Activated naive CD8-positive, alpha-beta T cell treated with anti-CD3 and anti-CD28 coated beads, Interleukin-2, amount 50 U/mL, for 24 hours (primary cell): ENCODE results near the gene FGGY.

Source experiments
- ATAC-seq: fragments of 150-1000 bp; cut with Tn5 transposase; one replicate; pipeline ENCODE4 v1.10.0; 2021
- DNase-seq: peaks from one replicate; pipeline ENCODE4 v3.0.0; 2021
- H3K27ac Mint-ChIP-seq: one replicate; pipeline ENCODE4 v1.8.0; 2021; ENCODE audit warnings: mild to moderate bottlenecking, mixed read lengths
- H3K27me3 Mint-ChIP-seq: one replicate; pipeline ENCODE4 v1.8.0; 2021; ENCODE audit warnings: mixed read lengths
- H3K36me3 Mint-ChIP-seq: one replicate; pipeline ENCODE4 v1.8.0; 2021; ENCODE audit warnings: low read depth, mixed read lengths
- H3K4me1 Mint-ChIP-seq: one replicate; pipeline ENCODE4 v1.8.0; 2021; ENCODE audit warnings: mixed read lengths
- H3K4me3 Mint-ChIP-seq: one replicate; pipeline ENCODE4 v1.8.0; 2021; ENCODE audit warnings: mild to moderate bottlenecking, moderate library complexity, mixed read lengths
- H3K9me3 Mint-ChIP-seq: one replicate; pipeline ENCODE4 v1.8.0; 2021; ENCODE audit warnings: mixed read lengths

The FGGY gene

DNA sequence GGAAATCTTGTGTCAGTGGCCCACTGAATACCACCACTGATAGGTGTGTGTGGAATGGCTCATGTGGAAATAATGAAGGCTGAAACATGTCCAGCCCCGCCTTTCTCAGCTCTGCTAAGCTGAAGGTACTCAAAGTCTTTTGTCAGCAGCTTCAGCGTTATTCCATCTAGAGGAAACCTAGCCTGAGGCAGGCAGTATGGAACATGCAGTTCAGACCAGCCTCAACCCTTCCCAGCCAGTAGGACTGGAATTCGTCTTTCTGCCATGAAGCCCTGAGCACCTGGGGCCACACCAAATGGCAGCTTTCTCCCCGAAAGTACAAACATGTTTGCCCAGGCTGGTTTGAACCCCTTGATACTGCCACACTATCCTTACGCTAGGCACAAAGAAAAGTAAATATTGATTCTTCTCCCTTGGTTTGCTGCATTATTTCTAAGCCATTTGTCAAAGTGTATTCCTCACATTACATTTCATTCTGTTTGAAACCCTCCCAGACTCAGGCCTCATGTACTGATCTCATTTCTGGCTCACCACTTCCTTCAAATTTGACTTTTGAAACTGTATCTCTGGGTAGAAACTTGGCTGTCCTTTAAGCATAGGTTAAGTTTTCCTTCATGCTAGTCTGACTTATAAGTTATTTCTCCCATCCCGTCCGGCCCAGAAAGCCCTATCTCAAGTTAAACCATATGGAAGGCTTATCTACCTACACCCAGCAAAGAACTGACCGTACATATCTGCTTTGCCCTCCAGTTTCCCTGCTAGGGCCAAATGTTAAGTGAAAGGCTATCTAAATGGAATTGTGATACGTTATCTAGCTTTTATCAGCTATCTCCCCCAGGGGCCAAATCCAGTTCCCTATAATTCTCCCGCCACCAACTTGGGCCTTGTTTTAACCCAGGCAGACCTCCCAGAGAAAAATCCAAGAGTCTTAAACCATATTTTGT lies 472.2 kb downstream of the FGGY start:
- ATAC-seq (no peak), DNase-seq (no peak)
- Mint-ChIP-seq H3K4me1 (no peaks in the 10 kb centered on the region), H3K4me3 (no peak overlapping the region), H3K36me3 (no peaks in the 10 kb centered on the region), H3K27me3 (no peaks in the 10 kb centered on the region), H3K27ac (no peak overlapping the region), H3K9me3 (no peaks in the 10 kb centered on the region)

GRCh38 chr1:59769736-59770095 lies 472.8 kb downstream of the FGGY start:
- H3K9me3 Mint-ChIP-seq = no peaks in the 10 kb centered on the region
- H3K36me3 Mint-ChIP-seq = no peaks in the 10 kb centered on the region
- H3K4me1 Mint-ChIP-seq = no peaks in the 10 kb centered on the region
- no peak overlapping the region for H3K27ac Mint-ChIP-seq
- no peaks in the 10 kb centered on the region for H3K27me3 Mint-ChIP-seq
- no peak for ATAC-seq
- no peak overlapping the region for H3K4me3 Mint-ChIP-seq
- DNase-seq = no peak

- H3K4me1 Mint-ChIP-seq = no peaks in the 10 kb centered on the region
- H3K4me3 Mint-ChIP-seq = no peak overlapping the region
- no peaks in the 10 kb centered on the region for H3K36me3 Mint-ChIP-seq
- H3K27ac Mint-ChIP-seq = no peak overlapping the region
- no peak for ATAC-seq
- H3K9me3 Mint-ChIP-seq = no peaks in the 10 kb centered on the region
- DNase-seq = no peak
- no peaks in the 10 kb centered on the region for H3K27me3 Mint-ChIP-seq
These were observed 474.5 kb downstream of the FGGY start for GRCh38 chr1:59771361-59771760.

- ATAC-seq = no peak
- DNase-seq = no peak
- no peaks in the 10 kb centered on the region for H3K9me3 Mint-ChIP-seq
- H3K4me3 Mint-ChIP-seq = no peak overlapping the region
- H3K36me3 Mint-ChIP-seq = no peaks in the 10 kb centered on the region
- H3K27me3 Mint-ChIP-seq = no peaks in the 10 kb centered on the region
- no peaks in the 10 kb centered on the region for H3K4me1 Mint-ChIP-seq
- no peak overlapping the region for H3K27ac Mint-ChIP-seq
These were observed 478.6 kb downstream of the FGGY start for GRCh38 chr1:59775480-59775879.

DNA sequence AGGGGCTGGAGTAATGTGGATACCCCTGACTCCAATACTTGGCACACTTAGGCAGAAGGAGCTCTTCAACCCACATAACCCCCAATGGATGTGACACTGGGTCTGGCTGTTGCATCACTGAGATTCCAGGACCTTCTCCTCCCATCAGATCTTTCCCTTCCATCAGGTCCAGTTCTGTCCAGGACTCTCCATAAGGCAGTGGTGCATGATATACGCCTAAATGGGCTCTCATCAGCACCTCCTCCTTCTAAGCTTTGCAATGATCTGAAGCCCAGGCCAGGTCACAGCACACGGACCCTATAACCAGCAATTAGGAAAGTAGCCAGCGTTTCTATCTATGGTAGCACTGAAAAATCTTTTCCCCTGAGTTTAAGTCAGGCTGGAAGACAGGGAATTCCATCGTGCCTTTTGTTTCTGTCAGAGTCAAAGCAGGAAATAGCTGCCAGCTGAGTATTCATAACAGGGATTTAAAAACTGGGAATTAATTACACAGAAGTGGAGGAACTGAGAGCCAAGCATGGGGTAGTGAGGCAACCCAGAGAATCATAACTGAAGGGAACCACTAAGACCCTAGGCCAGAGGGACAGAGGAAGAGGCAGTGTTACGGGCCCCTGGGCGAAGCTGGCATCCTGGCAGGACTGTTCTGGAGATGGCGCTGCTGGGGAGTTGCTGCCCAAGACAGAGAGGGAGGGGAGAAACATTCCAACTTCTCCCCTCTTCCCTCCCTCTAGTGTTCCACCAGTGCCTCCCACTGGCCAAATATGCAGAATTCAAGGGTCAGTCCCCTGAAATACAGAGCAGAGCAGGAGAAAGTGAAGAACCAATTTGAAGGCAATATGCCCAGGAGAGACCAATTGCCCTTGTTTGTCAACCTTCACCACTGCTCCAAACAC lies 480.3 kb downstream of the FGGY start:
- Mint-ChIP-seq H3K4me3 (no peak overlapping the region), H3K4me1 (no peaks in the 10 kb centered on the region), H3K36me3 (no peaks in the 10 kb centered on the region), H3K27me3 (no peaks in the 10 kb centered on the region), H3K9me3 (no peaks in the 10 kb centered on the region), H3K27ac (no peak overlapping the region)
- DNase-seq (no peak), ATAC-seq (no peak)

DNA sequence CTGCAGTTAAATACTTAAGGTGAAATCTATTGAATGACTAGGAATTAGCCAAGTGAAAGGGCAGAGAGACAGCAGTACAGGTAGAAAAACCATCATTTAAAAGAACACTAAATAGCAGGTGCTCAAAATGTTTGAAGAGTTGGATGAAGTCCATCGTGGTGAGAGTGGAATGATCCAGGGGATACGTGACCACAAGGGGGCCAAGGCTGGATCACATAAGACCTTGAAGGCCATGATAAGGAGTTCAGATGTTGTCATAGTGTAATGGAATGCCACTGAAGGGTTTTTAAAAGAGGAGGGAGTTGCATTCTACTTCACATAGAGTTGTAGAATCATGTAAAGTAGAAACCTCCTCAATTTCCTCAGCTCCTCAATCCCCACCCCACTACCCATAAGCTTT lies 483.1 kb downstream of the FGGY start:
- DNase-seq (no peak), ATAC-seq (no peak)
- H3K4me1 Mint-ChIP-seq = no peaks in the 10 kb centered on the region
- H3K27ac Mint-ChIP-seq = no peak overlapping the region
- H3K9me3 Mint-ChIP-seq = no peaks in the 10 kb centered on the region
- no peaks in the 10 kb centered on the region for H3K36me3 Mint-ChIP-seq
- no peaks in the 10 kb centered on the region for H3K27me3 Mint-ChIP-seq
- H3K4me3 Mint-ChIP-seq = no peak overlapping the region

GRCh38 chr1:59788825-59789224 lies 491.9 kb downstream of the FGGY start:
- Mint-ChIP-seq H3K36me3 (peaks cover 9% of the 10 kb centered on the region), H3K4me1 (no peaks in the 10 kb centered on the region), H3K27ac (no peak overlapping the region), H3K4me3 (no peak overlapping the region), H3K27me3 (peaks cover 7% of the 10 kb centered on the region), H3K9me3 (peaks cover 44% of the 10 kb centered on the region)
- DNase-seq (no peak), ATAC-seq (no peak)

GRCh38 chr1:59798600-59798999 lies 501.7 kb downstream of the FGGY start:
- no peak for DNase-seq
- Mint-ChIP-seq H3K9me3 (peaks cover 15% of the 10 kb centered on the region), H3K4me3 (no peak overlapping the region), H3K36me3 (no peaks in the 10 kb centered on the region), H3K4me1 (no peaks in the 10 kb centered on the region), H3K27ac (no peak overlapping the region), H3K27me3 (no peaks in the 10 kb centered on the region)
- no peak for ATAC-seq

DNA sequence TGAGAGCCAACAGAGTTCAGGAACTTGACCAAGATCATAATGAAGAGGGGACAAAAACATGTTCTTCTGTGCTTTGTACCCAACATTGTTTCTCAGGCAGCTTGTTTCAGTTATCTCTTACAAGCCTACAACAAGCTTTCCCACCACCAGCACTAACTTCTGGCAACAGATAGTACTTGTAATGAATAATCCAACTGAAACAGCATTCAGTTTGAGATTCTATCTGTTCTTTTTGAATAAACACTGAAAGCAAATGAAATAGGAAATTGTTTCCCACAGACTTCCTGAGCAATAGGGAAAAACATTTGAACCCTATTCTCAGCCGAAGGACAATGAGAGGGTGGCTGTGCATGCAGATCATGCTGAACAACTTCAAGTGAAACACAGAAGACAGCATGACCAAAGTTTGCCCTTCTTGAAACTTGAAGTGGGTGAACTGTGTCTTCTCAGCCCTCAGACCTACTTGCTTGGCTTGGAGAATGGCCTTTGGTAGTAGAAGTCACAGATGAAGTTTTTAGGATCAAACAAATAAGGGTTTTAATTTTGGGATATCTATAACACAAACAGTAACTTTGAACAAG lies 506.7 kb downstream of the FGGY start:
- Mint-ChIP-seq H3K9me3 (no peaks in the 10 kb centered on the region), H3K4me3 (no peak overlapping the region), H3K4me1 (no peaks in the 10 kb centered on the region)

DNA sequence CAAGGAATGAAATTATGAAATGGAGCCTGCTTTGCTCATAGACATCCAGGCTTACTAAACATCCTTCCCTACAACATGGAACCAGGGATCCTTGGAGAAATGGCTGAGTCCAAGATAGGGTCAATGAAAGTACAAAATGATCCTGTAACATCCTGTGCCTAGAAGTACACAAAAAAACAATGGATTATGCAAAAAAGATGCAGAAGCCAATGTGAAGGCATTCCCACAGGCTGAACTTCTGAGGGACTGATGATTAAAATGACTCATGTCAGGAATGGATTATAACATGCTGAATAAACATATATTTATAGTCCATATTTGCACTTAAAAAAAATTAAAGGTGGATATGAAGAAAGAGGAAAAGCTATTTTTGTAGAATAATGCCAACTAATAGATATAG lies 507.4 kb downstream of the FGGY start:
- Mint-ChIP-seq H3K9me3 (no peaks in the 10 kb centered on the region), H3K4me3 (no peak overlapping the region), H3K4me1 (no peaks in the 10 kb centered on the region), H3K36me3 (no peaks in the 10 kb centered on the region), H3K27me3 (peaks cover 6% of the 10 kb centered on the region), H3K27ac (no peak overlapping the region)
- DNase-seq (no peak), ATAC-seq (no peak)

More for the DNA sequence above, 506.7 kb downstream of the FGGY start:
- Mint-ChIP-seq H3K27me3 (peaks cover under 1% of the 10 kb centered on the region), H3K27ac (no peak overlapping the region), H3K36me3 (no peaks in the 10 kb centered on the region)
- no peak for DNase-seq
- ATAC-seq = no peak

GRCh38 chr1:59805554-59805953 lies 508.7 kb downstream of the FGGY start:
- Mint-ChIP-seq H3K27me3 (peaks cover 8% of the 10 kb centered on the region), H3K9me3 (no peaks in the 10 kb centered on the region), H3K36me3 (no peaks in the 10 kb centered on the region), H3K4me1 (no peaks in the 10 kb centered on the region), H3K4me3 (no peak overlapping the region), H3K27ac (no peak overlapping the region)
- ATAC-seq (no peak), DNase-seq (no peak)
